ENCODE results near the gene KLHL30.
A peak's percentile ranks its signal among the peaks of the same experiment; 100 is the strongest.

Gene KLHL30

DNA sequence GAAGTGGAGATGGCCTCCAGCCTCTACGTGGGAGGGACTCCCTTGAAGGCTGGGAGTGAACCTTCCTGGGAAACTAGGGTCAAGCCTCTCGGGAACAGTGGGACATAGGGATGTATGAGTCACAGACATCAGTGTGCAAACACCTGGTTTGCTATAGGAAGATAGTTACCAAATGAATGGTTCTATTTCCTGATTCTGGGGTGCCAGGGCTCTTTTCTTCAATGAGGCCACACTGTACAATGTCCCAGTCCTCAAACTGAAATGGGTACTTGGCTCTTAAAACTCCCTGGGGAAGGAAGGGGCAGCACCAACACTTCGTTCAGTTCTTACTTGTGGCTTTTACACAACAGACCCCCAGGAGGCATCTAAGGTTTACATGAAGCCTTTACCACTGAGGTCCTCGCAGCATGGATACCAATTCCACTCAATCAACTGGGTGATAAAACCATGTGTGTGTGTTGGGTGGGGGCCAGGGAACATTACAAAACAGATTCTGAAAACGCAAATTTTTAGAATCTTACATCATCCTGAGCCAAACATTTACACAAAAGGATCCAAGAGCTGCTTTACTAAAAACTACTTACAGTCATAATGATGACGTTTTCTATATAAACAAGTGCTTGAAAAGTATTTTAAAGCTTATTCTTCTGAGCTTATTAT is 30.7 kb downstream of the KLHL30 start:
- no peak for TF ChIP-seq GATA3 (IDR thresholded peaks at IDR 0.05; ENCODE audit: low read depth, low read length)
- TF ChIP-seq GATA2 (IDR thresholded peaks at IDR 0.05; ENCODE audit: low read depth, low read length) = no peak

DNA sequence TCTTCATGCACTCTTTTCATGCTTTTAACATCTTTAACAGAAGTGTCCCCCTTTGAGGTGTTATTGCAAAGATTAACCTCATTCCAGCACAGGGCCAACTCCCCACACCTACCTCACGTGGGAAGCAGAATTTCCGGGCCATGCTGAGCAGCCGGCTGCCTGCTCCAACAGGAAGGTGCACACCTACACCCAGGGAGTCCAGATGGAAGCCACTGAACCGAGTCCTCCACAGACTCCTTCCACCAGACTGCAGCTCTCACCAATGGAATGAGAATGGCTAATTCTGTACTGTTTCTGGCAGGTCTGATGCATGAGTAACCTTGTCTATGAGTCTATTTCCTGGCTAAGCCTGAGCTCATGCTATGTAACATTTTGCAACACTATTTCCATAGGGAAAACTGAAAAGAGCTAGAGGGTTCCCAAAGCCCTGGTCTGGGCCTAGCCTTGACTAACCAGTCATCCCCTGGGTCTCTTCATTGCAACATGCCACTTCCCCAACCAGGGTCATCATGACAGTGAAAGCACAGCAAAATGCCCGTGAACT is 31.3 kb downstream of the KLHL30 start:
- no peak for TF ChIP-seq GATA3 (IDR thresholded peaks at IDR 0.05; ENCODE audit: low read depth, low read length)
- no peak for TF ChIP-seq GATA2 (IDR thresholded peaks at IDR 0.05; ENCODE audit: low read depth, low read length)

DNA sequence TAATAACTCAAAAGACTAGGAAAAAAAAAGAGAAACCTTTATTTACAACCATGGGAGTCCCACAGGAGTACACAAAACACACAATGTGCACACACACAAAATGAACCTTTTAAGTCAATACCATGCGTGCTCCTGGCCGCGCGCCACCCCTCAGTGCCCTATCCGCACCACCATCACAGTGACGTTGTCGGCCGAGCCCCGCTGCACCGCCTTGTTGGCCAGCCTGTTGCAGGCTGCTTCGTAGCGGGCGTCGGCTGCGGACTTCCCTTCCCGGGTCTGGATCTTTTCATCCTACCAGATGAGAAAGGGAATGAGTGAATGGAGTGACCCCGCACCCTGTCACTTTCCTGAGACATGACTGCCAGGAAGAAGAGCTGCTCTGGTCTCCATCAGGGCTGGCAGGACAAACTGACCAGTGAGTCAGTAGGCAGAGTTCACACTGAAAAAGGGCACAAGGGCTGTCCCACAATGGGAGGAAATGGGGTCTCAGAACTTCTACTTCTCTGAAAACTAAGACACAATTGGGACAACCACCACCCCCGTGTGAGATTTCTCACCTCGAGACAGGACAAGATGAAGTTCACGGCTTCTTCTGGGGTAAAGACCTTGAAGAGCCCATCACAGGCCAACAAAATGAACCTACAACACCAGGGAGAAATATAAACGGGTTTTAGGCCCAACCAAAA is 32.1 kb downstream of the KLHL30 start:
- no peak for TF ChIP-seq GATA2 (IDR thresholded peaks at IDR 0.05; ENCODE audit: low read depth, low read length)
- no peak for TF ChIP-seq GATA3 (IDR thresholded peaks at IDR 0.05; ENCODE audit: low read depth, low read length)

DNA sequence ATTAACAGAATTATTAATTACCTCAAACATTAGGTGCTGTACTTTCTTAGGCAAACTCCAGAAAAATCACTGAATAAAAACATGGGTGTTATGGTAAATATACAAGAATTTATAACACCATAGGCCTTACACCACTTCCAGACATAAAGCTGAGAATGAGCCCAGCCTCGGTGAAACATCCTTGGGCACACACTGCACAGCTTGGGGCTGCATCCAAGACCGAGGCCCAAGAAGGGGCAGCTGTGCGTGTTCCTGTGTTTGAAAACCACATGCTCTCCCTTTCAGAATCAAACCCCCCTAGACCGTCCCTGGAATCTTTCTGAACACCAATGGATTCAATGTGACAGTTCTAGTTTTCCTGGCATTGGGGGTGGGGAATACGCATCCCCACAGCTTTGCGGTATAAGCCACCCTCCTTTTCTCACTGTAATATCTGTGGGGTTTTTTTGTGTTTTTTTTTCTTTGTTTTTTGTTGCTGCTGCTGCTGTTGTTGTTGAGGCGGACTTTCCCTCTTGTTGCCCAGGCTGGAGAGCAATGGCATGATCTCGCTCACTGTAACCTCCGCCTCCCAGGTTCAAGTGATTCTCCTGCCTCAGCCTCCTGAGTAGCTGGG is 33.2 kb downstream of the KLHL30 start:
- TF ChIP-seq GATA2 (IDR thresholded peaks at IDR 0.05; ENCODE audit: low read depth, low read length) = no peak
- TF ChIP-seq GATA3 (IDR thresholded peaks at IDR 0.05; ENCODE audit: low read depth, low read length) = no peak

DNA sequence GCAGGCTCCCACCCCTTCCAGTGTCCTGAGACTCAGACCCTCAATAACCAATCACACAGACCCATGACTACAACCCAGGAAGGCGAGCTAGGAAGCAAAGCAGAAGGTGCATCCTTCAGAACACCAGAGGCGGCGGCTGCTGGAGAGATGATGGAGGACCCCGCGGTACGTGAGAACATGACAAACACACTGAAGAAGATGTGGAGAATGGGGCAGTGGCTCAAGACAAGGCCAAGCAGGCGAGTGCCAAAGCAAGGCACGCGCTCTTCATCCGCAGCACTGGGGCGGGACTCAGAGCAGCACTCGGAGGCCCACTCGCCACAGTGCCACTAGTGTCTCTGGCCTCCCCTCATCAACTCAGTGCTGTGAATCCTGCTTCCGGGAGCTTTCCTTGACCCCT is 34.0 kb downstream of the KLHL30 start:
- TF ChIP-seq GATA3 (IDR thresholded peaks at IDR 0.05; ENCODE audit: low read depth, low read length) (no peak), GATA2 (IDR thresholded peaks at IDR 0.05; ENCODE audit: low read depth, low read length) (no peak)

DNA sequence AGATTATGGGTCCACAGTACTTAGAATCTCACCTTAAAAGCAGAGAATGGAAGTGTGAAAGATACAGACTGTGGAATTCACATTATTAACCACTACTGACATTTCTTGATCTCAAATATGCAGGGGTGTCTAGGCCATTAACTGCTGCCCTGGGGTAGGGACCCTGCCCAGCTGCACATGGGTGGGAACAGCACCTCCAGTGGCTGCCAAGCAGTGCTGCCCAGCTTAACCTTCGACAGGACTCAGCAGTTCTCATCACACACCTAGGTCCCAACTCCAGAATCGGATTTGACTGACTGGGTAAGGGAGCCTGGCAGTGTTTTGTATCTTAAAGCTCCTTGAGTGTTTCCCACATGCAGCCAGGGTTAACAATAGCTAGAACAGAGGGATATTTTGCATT is 35.2 kb downstream of the KLHL30 start:
- TF ChIP-seq GATA2 (IDR thresholded peaks at IDR 0.05; ENCODE audit: low read depth, low read length) (no peak), GATA3 (IDR thresholded peaks at IDR 0.05; ENCODE audit: low read depth, low read length) (no peak)

DNA sequence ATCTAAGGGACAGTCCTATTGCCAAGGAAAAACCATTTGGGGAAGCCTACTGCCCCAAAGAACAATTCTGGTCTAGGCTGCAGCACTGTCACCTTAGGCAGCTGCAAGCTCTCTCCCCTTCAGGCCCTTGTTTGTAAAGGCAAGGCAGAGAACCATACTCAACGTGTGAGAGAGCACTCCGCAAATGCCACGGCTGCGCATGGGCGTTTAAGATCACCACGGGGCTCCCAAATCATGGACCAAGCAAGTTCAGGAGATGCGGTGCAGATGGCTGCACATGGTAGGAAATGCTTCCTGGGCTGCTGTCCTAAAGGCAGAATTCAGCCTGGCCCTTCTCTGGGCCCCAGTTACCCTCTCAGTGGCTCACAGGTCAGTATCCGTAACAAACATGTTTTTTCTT is 35.8 kb downstream of the KLHL30 start:
- no peak for TF ChIP-seq GATA3 (IDR thresholded peaks at IDR 0.05; ENCODE audit: low read depth, low read length)
- TF ChIP-seq GATA2 (IDR thresholded peaks at IDR 0.05; ENCODE audit: low read depth, low read length) = no peak

DNA sequence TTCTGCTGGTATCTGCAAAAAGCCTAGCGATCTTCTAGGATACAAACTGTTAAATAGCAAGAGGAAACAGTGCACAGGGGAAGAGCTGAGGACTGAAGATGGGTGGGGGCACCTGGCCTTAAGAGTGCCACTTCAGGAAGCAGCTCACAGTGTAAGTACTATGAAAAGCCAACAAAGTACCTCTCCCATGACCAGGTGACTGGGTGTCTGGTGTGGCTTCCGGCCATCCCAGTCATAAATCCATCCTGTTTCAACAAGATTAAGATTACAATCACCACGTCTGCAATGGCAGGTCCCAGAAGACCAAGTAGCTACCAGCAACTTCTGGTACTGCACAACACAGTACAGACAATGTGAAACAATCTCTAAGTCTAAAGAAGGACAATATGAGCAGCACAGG is 36.2 kb downstream of the KLHL30 start:
- TF ChIP-seq GATA2 (IDR thresholded peaks at IDR 0.05; ENCODE audit: low read depth, low read length) (peak; percentile 63), GATA3 (IDR thresholded peaks at IDR 0.05; ENCODE audit: low read depth, low read length) (no peak)

DNA sequence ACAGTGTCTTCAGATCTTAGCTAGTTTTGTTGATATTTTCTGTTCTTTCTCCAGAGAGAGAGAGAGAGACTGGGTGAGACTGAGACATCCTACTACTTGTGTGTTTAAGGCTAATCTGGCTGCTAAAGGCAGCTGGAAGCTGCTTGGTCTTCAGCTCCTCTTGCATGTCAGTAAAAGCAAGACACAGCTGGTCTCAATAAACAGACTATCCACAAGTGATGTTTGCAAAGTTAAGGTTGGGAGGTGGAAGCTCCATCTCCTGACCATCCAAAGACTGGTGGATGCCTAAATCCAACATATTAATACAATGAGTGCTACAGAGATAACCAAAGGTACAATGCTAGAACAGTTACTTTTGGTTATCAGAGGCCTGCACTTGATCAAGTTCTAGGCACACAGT is 38.1 kb downstream of the KLHL30 start:
- TF ChIP-seq GATA3 (IDR thresholded peaks at IDR 0.05; ENCODE audit: low read depth, low read length) = no peak
- TF ChIP-seq GATA2 (IDR thresholded peaks at IDR 0.05; ENCODE audit: low read depth, low read length) = no peak

DNA sequence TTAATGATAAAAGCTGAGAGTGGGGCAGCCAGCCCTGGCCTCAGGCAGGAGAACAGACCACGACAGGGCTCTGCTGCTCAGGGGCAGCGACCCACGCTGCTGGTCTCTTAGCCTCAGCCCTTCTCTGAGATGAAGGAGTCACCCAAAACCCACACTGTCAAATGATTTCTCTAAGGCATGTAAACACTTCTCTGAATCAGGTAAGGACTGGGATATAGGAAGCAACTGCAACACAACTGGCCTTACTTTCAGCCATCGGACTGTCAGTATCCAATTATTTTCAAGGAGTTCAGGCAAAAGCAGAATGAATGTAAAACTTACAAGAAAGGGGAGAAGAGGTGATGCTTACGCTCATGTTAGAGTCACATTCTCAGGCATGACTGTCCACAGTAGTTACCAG is 42.1 kb downstream of the KLHL30 start:
- TF ChIP-seq GATA3 (IDR thresholded peaks at IDR 0.05; ENCODE audit: low read depth, low read length) (no peak), GATA2 (IDR thresholded peaks at IDR 0.05; ENCODE audit: low read depth, low read length) (no peak)

DNA sequence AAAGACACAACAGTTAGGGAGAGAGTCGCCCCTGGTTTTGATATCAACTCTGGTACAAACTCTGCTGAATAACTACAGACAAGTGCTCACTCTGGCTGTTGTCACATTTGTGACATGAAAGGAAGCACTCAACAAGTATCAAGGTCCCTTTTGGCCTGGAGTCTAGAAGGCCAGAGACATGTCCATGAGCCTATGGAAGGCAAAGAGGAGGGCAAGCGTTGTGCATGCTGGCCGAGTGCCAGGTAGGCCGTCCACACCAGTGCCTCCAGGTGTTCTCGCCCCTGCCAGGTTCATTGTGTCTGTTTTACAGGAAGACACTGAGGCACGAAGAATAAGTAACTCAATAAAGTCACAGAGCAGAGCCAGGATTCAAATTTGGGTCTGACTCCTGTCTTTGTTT is 43.9 kb downstream of the KLHL30 start:
- TF ChIP-seq GATA3 (IDR thresholded peaks at IDR 0.05; ENCODE audit: low read depth, low read length) (no peak), GATA2 (IDR thresholded peaks at IDR 0.05; ENCODE audit: low read depth, low read length) (no peak)

DNA sequence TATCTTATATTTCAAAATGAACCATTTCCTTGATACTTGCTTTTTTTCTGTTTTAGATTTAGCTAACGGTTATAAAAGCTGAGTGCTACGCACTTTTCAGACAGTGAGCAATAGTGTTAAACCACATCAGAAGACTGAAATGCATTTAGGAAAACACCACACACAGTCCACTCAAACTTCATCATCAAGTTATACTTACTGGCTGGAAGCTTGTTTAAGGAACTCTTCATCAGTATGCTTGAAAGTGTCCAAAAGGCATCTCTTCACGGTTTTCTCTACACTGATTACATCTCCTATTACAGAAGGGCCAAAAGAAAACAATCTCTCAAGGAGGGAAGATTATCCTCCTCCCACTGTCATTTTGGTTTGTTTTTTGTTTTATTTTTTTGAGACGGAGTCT is 45.4 kb downstream of the KLHL30 start:
- TF ChIP-seq GATA3 (IDR thresholded peaks at IDR 0.05; ENCODE audit: low read depth, low read length) = no peak

DNA sequence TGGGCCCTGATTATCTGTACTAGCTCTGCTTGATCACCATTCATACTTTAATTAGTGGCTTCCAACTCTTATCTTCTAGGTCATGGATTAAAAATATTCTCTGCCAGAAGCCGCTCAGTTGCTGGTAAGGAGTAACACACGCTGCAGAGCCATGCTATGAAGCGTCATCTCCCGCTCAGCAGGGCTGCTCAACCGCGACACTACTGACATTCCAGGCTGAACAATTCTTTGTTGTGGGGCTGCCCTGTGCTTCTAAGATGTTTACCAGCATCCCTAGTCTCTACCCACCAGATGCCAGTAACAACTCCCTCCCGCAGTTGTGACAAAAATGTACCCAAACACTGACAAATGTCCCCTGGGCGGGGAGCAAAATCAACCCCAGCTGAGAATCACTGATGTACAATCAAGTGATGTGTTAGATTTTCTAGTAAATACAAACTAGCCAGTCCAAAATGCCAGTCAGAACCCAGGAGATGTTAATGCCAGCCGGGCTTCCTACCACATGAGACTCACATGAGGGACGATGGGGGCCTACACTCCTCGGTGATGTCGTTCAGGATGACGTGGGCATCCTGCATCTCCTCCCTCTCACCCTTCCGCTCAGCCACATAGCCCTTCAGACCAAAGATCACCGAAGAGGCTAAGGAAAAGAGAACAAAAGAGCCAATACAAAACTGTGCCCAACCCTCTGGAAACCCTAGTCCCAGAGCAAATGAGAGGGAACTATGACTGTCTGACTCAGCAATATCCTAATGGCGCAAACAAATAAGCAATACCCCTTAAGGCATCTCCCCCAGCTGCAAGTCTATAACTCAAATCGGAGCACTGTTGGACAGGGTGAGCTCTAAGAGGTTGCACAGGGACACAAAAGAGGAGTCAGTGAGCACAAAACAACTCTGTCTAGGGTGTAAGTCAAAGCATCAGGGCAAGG is 49.4 kb downstream of the KLHL30 start:
- TF ChIP-seq GATA2 (IDR thresholded peaks at IDR 0.05; ENCODE audit: low read depth, low read length) (no peak), GATA3 (IDR thresholded peaks at IDR 0.05; ENCODE audit: low read depth, low read length) (no peak)

DNA sequence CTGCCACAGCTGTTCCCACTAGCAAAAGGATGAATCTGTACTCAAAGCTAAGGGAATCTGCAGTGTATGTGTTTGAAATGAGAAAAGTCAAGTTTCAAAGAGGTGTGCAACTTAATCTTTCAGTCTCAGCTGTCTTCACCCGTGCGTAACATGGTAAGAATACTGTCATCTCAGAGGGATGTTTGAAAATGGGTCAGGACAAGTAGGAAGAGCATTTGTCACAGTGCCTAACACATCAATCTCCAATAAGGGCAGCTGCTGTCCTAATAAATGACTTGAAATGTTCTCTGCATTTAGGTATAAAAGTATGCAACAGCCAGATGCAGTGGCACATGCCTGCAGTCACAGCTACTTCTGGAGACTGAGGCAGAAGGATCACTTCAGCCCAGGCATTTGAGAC is 52.0 kb downstream of the KLHL30 start:
- TF ChIP-seq GATA2 (IDR thresholded peaks at IDR 0.05; ENCODE audit: low read depth, low read length) (no peak), GATA3 (IDR thresholded peaks at IDR 0.05; ENCODE audit: low read depth, low read length) (no peak)

Measured in SH-SY5Y (cell line).